Dendritic cell treated with granulocyte-macrophage colony-stimulating factor and Interleukin-4, amounts not matched to agents 40 ng/mL and 50 ng/mL, for 4 days (primary cell): ENCODE results near the gene MROH9.

Experiments used
- H3K27ac Mint-ChIP-seq: one replicate; pipeline ENCODE4 v1.8.0; 2022; ENCODE audit warnings: mild to moderate bottlenecking, mixed read lengths
- H3K27me3 Mint-ChIP-seq: one replicate; pipeline ENCODE4 v1.8.0; 2022; ENCODE audit warnings: mild to moderate bottlenecking, mixed read lengths
- H3K36me3 Mint-ChIP-seq: one replicate; pipeline ENCODE4 v1.8.0; 2022; ENCODE audit warnings: low read depth, mixed read lengths
- H3K4me1 Mint-ChIP-seq: one replicate; pipeline ENCODE4 v1.8.0; 2022; ENCODE audit warnings: low read depth, mixed read lengths
- H3K4me3 Mint-ChIP-seq: one replicate; pipeline ENCODE4 v1.8.0; 2022; ENCODE audit warnings: mild to moderate bottlenecking, moderate library complexity, mixed read lengths
- H3K9me3 Mint-ChIP-seq: one replicate; pipeline ENCODE4 v1.8.0; 2022; ENCODE audit warnings: mixed read lengths
- intact Hi-C: fragments of 100-400 bp; cut with micrococcal nuclease; formaldehyde crosslinking; loops from one replicate; pipeline ENCODE4 v1.15.0; 2022

MROH9 gene

GRCh38 chr1:171113382-171113781 is 178.0 kb downstream of the MROH9 start:
- H3K4me1 Mint-ChIP-seq: no peaks in the 10 kb centered on the region
- H3K9me3 Mint-ChIP-seq: no peaks in the 10 kb centered on the region
- H3K27me3 Mint-ChIP-seq: no peaks in the 10 kb centered on the region
- no peak overlapping the region for H3K27ac Mint-ChIP-seq
- no peak overlapping the region for H3K4me3 Mint-ChIP-seq
- H3K36me3 Mint-ChIP-seq: no peaks in the 10 kb centered on the region
- intact Hi-C loops: no loop called here
